PFSK-1 (cell line): ENCODE results near the gene MYOM3.

Source experiments
- FOXP2 ChIP-seq: optimal IDR thresholded peaks from 2 replicates; pipeline ENCODE3; 2011; ENCODE audit warnings: borderline replicate concordance, control low read depth, inconsistent platforms; ENCODE audit not compliant: insufficient read depth; ENCODE audit errors: extremely low read length, extremely low read depth
- POLR2AphosphoS5 ChIP-seq: IDR thresholded peaks from 2 replicates; pipeline ENCODE4 v1.6.1; 2012; ENCODE audit warnings: low read depth, mild to moderate bottlenecking, control low read depth, low read length, moderate library complexity
- SIN3A ChIP-seq: IDR thresholded peaks from 2 replicates; pipeline ENCODE4 v1.6.1; 2012; ENCODE audit warnings: mild to moderate bottlenecking, low read length, moderate library complexity, borderline replicate concordance; ENCODE audit not compliant: insufficient read depth
- TAF1 ChIP-seq: IDR thresholded peaks from 2 replicates; pipeline ENCODE4 v1.6.1; 2012; ENCODE audit warnings: low read length, control low read depth, borderline replicate concordance; ENCODE audit not compliant: insufficient read depth
- TF ChIP-seq, protein P1 (sequence below), 2 experiments: IDR thresholded peaks; 2 replicates each; pipeline versions ENCODE4 v1.6.1 to v1.8.0; 2011 to 2012; ENCODE audit warnings: low read depth in 2 of 2, low read length in 2 of 2, control low read depth in 1 of 2, inconsistent platforms in 1 of 2, mild to moderate bottlenecking in 1 of 2, moderate library complexity in 1 of 2; ENCODE audit not compliant: insufficient read depth in 1 of 2

The MYOM3 gene

DNA sequence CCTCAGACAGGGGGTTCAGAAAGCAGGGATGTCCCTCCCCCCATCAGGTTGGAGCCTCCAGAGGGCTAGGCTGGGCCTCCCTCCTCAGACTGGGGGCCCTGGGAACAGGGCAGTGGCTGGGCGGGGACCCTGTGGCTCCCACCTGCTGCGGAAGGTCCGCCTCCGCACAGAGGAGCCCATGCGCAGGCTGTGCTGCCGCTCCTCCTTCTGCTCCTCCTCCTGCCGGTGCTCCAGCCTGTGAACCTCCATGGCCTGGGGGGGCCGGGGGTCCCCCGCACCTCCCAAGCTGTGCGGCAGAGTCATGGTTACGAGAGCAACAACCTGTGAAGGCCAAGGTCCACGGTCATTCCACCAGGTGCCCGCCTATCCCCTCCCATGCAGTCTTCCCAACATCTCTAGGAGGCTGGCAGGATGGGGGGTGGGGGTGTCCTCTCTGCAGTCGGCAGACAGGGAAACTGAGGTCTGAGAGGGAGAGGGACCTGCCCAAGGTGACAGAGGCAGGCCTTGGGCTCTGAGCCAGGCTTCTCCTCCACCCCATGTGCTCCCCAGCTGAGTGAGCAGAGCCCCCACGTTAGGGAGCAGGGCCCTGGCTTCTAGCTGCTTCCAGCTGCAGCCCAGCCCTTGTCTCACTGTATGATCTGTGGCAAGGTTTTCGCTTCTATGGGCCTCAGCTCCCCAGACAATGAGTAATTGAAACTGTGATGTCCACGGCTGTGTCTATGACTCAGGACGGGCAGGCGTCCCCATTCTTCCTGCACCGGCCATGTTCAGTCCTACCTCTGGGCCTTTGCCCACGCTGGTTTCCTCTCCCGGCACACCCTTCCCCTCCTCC is 3.4 kb downstream of the MYOM3 start:
- TF ChIP-seq TAF1 (no peak), FOXP2 (no peak), POLR2AphosphoS5 (no peak), SIN3A (no peak)
- TF ChIP-seq, protein P1, sequence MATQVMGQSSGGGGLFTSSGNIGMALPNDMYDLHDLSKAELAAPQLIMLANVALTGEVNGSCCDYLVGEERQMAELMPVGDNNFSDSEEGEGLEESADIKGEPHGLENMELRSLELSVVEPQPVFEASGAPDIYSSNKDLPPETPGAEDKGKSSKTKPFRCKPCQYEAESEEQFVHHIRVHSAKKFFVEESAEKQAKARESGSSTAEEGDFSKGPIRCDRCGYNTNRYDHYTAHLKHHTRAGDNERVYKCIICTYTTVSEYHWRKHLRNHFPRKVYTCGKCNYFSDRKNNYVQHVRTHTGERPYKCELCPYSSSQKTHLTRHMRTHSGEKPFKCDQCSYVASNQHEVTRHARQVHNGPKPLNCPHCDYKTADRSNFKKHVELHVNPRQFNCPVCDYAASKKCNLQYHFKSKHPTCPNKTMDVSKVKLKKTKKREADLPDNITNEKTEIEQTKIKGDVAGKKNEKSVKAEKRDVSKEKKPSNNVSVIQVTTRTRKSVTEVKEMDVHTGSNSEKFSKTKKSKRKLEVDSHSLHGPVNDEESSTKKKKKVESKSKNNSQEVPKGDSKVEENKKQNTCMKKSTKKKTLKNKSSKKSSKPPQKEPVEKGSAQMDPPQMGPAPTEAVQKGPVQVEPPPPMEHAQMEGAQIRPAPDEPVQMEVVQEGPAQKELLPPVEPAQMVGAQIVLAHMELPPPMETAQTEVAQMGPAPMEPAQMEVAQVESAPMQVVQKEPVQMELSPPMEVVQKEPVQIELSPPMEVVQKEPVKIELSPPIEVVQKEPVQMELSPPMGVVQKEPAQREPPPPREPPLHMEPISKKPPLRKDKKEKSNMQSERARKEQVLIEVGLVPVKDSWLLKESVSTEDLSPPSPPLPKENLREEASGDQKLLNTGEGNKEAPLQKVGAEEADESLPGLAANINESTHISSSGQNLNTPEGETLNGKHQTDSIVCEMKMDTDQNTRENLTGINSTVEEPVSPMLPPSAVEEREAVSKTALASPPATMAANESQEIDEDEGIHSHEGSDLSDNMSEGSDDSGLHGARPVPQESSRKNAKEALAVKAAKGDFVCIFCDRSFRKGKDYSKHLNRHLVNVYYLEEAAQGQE (IDR thresholded peaks at IDR 0.05; ENCODE audit: insufficient read depth in 1 of 2, low read depth in 2 of 2, low read length in 2 of 2), result no peak

DNA sequence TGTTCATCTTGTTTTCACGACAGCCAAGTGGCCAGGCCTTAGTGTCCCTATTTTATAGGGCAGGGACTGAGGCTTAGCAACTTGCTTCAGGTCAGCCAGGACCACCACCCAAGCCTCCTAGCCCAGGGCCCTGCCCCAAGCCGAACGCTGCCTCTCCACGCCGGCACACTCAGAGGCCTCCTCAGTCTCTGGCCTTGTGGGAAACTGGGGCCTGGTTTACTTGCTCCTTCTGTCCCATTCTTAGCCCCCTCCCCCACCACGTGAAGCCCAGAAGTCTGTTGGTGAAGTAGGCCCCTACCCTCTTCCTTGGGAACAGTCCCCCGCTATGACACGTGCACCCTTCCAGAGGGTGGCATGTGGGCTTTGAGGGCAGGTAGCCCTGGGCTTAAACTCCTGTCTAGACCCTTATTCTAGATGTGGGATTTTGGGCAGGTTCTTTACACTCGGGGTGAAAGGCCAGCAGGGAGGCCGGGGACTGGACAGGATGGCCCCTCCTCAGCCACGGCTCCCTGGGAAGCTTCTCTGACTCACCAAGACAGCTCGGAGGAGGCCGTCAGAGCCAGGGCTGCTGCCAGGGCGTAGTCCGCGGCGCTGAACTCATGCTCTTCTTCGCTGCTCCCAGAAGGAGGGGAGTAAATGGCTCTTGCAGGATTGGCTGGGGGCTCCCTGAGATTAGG is 4.3 kb downstream of the MYOM3 start:
- TF ChIP-seq, protein P1 (IDR thresholded peaks at IDR 0.05; ENCODE audit: insufficient read depth in 1 of 2, low read depth in 2 of 2, low read length in 2 of 2), result no peak
- TF ChIP-seq TAF1 (no peak), POLR2AphosphoS5 (no peak), SIN3A (no peak), FOXP2 (no peak)

DNA sequence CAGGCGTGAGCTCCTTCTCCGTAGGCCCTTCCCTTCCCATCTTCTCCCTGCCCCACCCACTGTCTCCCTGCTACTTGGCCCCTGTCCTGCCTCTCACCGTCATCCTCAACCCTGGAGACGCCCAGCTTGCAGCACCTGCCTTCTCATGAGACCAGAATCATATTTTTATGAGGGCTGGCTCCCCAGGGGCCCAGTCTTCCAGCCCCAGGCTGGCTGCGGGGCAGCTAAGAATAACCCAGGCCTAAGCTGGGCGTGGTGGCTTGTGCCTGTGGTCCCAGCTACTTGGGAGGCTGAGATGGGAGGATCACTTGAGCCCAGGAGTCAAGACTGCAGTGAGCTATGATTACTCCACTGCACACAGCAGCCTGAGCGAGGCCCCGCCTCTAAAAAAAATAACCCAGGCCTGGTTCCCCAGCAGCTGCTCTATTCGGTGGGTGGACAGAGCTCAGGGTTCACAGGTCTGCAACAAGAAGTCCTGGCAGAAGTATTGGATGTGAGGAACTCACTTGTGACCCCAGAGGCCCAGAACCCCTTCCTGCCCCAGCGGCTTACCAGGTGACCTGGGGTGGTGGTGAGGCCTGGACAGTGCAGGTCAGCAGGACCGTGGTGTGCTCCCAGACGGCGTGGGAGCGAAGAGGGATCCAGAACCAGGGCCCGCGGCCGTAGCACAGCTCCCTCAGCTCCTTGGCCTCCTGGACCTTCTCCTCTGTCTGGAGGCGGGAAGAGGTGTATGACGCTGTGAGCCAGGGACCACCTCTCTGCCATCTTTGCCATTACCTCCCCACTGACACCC is 6.4 kb downstream of the MYOM3 start:
- no peak for TF ChIP-seq TAF1

DNA sequence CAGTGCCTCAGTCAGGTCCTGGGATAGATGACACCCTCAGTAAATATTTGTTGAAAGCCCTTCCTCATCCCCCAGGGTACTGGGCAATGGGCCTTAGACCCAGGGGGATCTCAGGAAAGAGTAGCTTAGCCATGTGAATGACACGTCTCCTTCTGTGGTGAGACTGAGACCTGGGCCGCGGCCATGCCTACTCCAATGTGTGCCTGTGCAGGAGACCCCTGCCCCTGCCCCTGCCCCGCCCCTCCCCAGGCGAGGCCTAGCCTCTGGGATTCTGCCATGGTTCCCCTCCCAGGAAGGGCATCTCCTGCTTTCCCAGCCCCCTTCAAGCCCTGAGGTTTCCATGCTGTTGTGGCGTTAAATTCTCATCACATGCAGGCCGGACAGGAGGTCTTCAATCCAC is 7.1 kb downstream of the MYOM3 start:
- TF ChIP-seq TAF1 (no peak), POLR2AphosphoS5 (no peak), SIN3A (no peak), FOXP2 (no peak)
- TF ChIP-seq, protein P1 (IDR thresholded peaks at IDR 0.05; ENCODE audit: insufficient read depth in 1 of 2, low read depth in 2 of 2, low read length in 2 of 2), result no peak

DNA sequence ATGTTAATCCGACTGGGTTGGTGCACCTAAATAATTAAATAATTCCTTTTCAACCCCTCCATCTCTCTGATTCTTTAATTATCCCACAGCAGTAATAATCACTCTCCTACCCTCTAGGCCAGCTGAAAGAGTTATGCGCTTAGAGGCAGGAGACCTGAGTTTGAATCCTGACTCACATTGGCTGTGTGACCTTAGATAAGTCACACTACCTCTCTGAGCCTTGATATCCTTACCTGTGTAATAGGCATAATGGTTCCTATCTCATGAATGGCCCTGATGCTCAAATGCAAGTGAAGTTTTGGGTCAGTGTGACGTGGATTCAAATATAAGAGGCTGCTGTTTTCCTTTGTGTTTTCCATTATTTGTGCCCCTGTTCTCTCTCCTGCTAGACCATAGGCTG is 8.1 kb downstream of the MYOM3 start:
- TF ChIP-seq FOXP2, result no peak

DNA sequence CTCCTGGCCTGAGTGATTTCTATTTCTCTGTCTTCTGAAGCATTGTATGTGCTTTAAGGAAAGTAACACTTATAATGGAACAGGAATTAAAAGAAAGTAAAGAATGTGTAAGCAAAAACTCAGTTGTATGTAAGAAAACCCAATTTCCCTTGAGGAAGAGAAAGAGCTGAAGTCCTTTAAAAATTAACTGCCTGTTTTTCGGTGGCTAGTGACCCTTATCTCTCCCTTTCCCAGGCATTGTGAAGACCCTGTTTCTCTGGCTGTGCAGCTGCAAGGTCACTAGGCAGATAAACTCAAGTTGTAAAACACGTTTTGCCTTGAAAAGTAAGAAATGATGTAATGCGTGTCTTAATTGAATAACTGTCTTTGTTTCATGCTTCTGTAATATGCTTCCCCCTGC is 8.5 kb downstream of the MYOM3 start:
- no peak for TF ChIP-seq TAF1
- no peak for TF ChIP-seq POLR2AphosphoS5
- TF ChIP-seq FOXP2, result no peak
